Measurements from ENCODE around the gene ASB15.
"Not testable (repeated sequence)": the region's sequence is repeated elsewhere in the genome, so short reads cannot be mapped to it uniquely, and the experiment has no call there.

ASB15 gene

GRCh38 chr7:123601530-123601929 is at the start of gene ASB15:
Gene ASB15 (plus strand): TSS chr7:123601821. CDS start chr7:123614503, 12,682 bp downstream.
- DNase-seq, result no peak

- not testable (repeated sequence) for DNase-seq
These were observed 49.5 kb upstream of the ASB15 start for GRCh38 chr7:123552134-123552533.

- DNase-seq, result no peak
These were observed 49.0 kb upstream of the ASB15 start for GRCh38 chr7:123552641-123553040.

GRCh38 chr7:123553159-123553558 is 48.5 kb upstream of the ASB15 start:
- no peak for DNase-seq

- no peak for DNase-seq
These were observed 46.1 kb upstream of the ASB15 start for GRCh38 chr7:123555484-123555883.

GRCh38 chr7:123557016-123557397 is 44.6 kb upstream of the ASB15 start:
- DNase-seq, result no peak

- peak; percentile 99 for DNase-seq
These were observed 44.0 kb upstream of the ASB15 start, which contains the start of gene NDUFA5 for GRCh38 chr7:123557398-123558288. Gene NDUFA5 (minus strand): TSS chr7:123557818. CDS start chr7:123557795, 23 bp downstream.

GRCh38 chr7:123558289-123558874 is 43.2 kb upstream of the ASB15 start:
- DNase-seq, result no peak

- DNase-seq, result no peak
These were observed 39.5 kb upstream of the ASB15 start for GRCh38 chr7:123562121-123562520.

- DNase-seq, result no peak
These were observed 32.1 kb upstream of the ASB15 start for GRCh38 chr7:123569352-123570010.

- DNase-seq, result no peak
These were observed 31.0 kb upstream of the ASB15 start for GRCh38 chr7:123570390-123571182.

- no peak for DNase-seq
These were observed 30.4 kb upstream of the ASB15 start for GRCh38 chr7:123571187-123571586.

GRCh38 chr7:123571684-123572083 is 29.9 kb upstream of the ASB15 start:
- no peak for DNase-seq

- no peak for DNase-seq
These were observed 28.3 kb upstream of the ASB15 start for GRCh38 chr7:123573341-123573740.

- DNase-seq, result no peak
These were observed 27.6 kb upstream of the ASB15 start for GRCh38 chr7:123573896-123574467.

- no peak for DNase-seq
These were observed 22.2 kb upstream of the ASB15 start for GRCh38 chr7:123579416-123579815.

GRCh38 chr7:123580406-123581161 is 21.0 kb upstream of the ASB15 start:
- DNase-seq, result peak; percentile 39

GRCh38 chr7:123581162-123581459 is 20.5 kb upstream of the ASB15 start:
- no peak for DNase-seq

GRCh38 chr7:123583821-123584220 is 17.8 kb upstream of the ASB15 start:
- no peak for DNase-seq

GRCh38 chr7:123588376-123588775 is 13.2 kb upstream of the ASB15 start:
- no peak for DNase-seq

GRCh38 chr7:123594813-123595241 is 6.8 kb upstream of the ASB15 start:
- DNase-seq, result no peak

- no peak for DNase-seq
These were observed 3.0 kb upstream of the ASB15 start for GRCh38 chr7:123598657-123599056.
